H1 (cell line): ENCODE results near the gene ANXA6. TPM values are rescaled to one million over a fixed set of nuclear protein-coding genes. Genes with fewer than 3 reads are reported as not detected.

Experiments used
- CTCF ChIA-PET: fragments of 300-600 bp; sonication (Branson Sonifier 250); formaldehyde crosslinking; loops from one replicate; lab custom pipeline; 2021; ENCODE audit not compliant: partially characterized antibody; lab: Charles Lee
- POLR2A ChIA-PET: fragments of 300-600 bp; sonication (Branson Sonifier 250); formaldehyde crosslinking; loops from one replicate; lab custom pipeline; 2021; ENCODE audit warnings: inconsistent platforms; ENCODE audit not compliant: partially characterized antibody; lab: Charles Lee
- DNase-seq, 2 experiments: peaks; one replicate each; pipeline versions ENCODE4 v3.0.0 to v3.0.0-alpha.2; 2010 to 2022; ENCODE audit warnings: low spot score in 2 of 2, low read depth in 1 of 2, mixed read lengths in 1 of 2
- FAIRE-seq: peaks from 2 replicates; lab custom pipeline; 2011; peaks lifted over from hg19 to GRCh38; lab: Jason Lieb, UNC
- H2AFZ ChIP-seq: 2 replicates; pipeline ENCODE4 v1.8.1; 2012; ENCODE audit warnings: low read length, inconsistent platforms
- H2AK5ac ChIP-seq: 2 replicates; pipeline ENCODE4 v1.6.1; 2013; ENCODE audit warnings: low read depth, low read length
- H2BK120ac ChIP-seq: replicated peaks from 2 replicates; pipeline ENCODE3; 2013; ENCODE audit warnings: low read depth, low read length, inconsistent platforms
- H2BK12ac ChIP-seq: 2 replicates; pipeline ENCODE4 v1.6.1; 2013; ENCODE audit warnings: low read depth, low read length
- H2BK15ac ChIP-seq: 2 replicates; pipeline ENCODE4 v1.6.1; 2013; ENCODE audit warnings: low read length
- H2BK20ac ChIP-seq: 2 replicates; pipeline ENCODE4 v1.6.1; 2013; ENCODE audit warnings: low read length
- H2BK5ac ChIP-seq: 2 replicates; pipeline ENCODE4 v1.6.1; 2013; ENCODE audit warnings: low read depth, low read length
- H3K14ac ChIP-seq: 2 replicates; pipeline ENCODE4 v1.6.1; 2013; ENCODE audit warnings: inconsistent platforms; ENCODE audit not compliant: insufficient read length
- H3K18ac ChIP-seq: 2 replicates; pipeline ENCODE4 v1.6.1; 2013; ENCODE audit warnings: low read length; ENCODE audit errors: extremely low read depth
- H3K23ac ChIP-seq: 2 replicates; pipeline ENCODE4 v1.6.1; 2013; ENCODE audit warnings: inconsistent platforms; ENCODE audit not compliant: insufficient read length
- H3K23me2 ChIP-seq: 2 replicates; pipeline ENCODE4 v1.6.1; 2013; ENCODE audit warnings: low read depth, low read length
- H3K27ac ChIP-seq: 2 replicates; pipeline ENCODE4 v1.6.1; 2011; ENCODE audit warnings: low read depth, low read length, inconsistent platforms
- H3K27me3 ChIP-seq, 4 experiments: replicated peaks in 1 of 4; 1 replicate in 1 of 4; 2 replicates in 3 of 4; pipeline versions ENCODE4 v1.6.1 to v1.8.1; 2011 to 2013; ENCODE audit warnings: low read length in 3 of 4, mild to moderate bottlenecking in 3 of 4, inconsistent platforms in 2 of 4, mixed read lengths in 2 of 4, moderate library complexity in 1 of 4; ENCODE audit not compliant: control insufficient read depth in 3 of 4, insufficient read depth in 3 of 4; ENCODE audit errors: extremely low read depth in 1 of 4
- H3K36me3 ChIP-seq, 4 experiments: 2 replicates each; pipeline versions ENCODE4 v1.6.1 to v1.8.1; 2011 to 2013; ENCODE audit warnings: mild to moderate bottlenecking in 4 of 4, low read length in 3 of 4, moderate library complexity in 2 of 4, control low read depth in 1 of 4, inconsistent platforms in 1 of 4; ENCODE audit not compliant: insufficient read depth in 4 of 4, control insufficient read depth in 2 of 4
- H3K4ac ChIP-seq: replicated peaks from 2 replicates; pipeline ENCODE3; 2013; ENCODE audit warnings: low read length, low read depth, mixed read lengths, inconsistent platforms; ENCODE audit not compliant: insufficient read length
- H3K4me1 ChIP-seq, 4 experiments: replicated peaks in 1 of 4; 1 replicate in 1 of 4; 2 replicates in 3 of 4; pipeline versions ENCODE4 v1.6.1 to v1.8.1; 2011 to 2013; ENCODE audit warnings: low read length in 3 of 4, inconsistent platforms in 2 of 4, mixed read lengths in 1 of 4; ENCODE audit not compliant: insufficient read depth in 4 of 4, control insufficient read depth in 3 of 4
- H3K4me2 ChIP-seq, 2 experiments: 2 replicates each; pipeline versions ENCODE4 v1.6.1 to v1.8.1; 2011 to 2013; ENCODE audit warnings: low read depth in 2 of 2, low read length in 2 of 2, control low read depth in 1 of 2, inconsistent platforms in 1 of 2, mild to moderate bottlenecking in 1 of 2; ENCODE audit not compliant: insufficient read depth in 1 of 2
- H3K4me3 ChIP-seq, 4 experiments: fragments of 200-600, 300-600 bp in 1 of 4; sonication (generic), shearing (Covaris generic), sonication (Bioruptor Twin) in 1 of 4; 2 replicates each; pipeline versions ENCODE4 v1.5.1 to v1.8.1; 2011 to 2016; ENCODE audit warnings: low read length in 4 of 4, low read depth in 3 of 4, control low read depth in 2 of 4, inconsistent platforms in 2 of 4, mild to moderate bottlenecking in 2 of 4, mixed read lengths in 1 of 4, moderate library complexity in 1 of 4; ENCODE audit not compliant: insufficient read depth in 2 of 4; ENCODE audit errors: extremely low read depth in 1 of 4
- H3K56ac ChIP-seq: replicated peaks from 2 replicates; pipeline ENCODE3; 2013; ENCODE audit warnings: low read depth, mild to moderate bottlenecking, mixed read lengths, low read length, inconsistent platforms; ENCODE audit not compliant: insufficient read length
- H3K79me1 ChIP-seq: 2 replicates; pipeline ENCODE4 v1.6.1; 2013; ENCODE audit warnings: low read depth, low read length, control low read depth
- H3K79me2 ChIP-seq, 2 experiments: 2 replicates each; pipeline versions ENCODE4 v1.6.1 to v1.8.1; 2012 to 2013; ENCODE audit warnings: low read length in 2 of 2, mild to moderate bottlenecking in 2 of 2, inconsistent platforms in 1 of 2; ENCODE audit not compliant: insufficient read depth in 2 of 2, control insufficient read depth in 1 of 2
- H3K9ac ChIP-seq, 4 experiments: replicated peaks in 1 of 4; 1 replicate in 1 of 4; 2 replicates in 3 of 4; pipeline versions ENCODE4 v1.6.1 to v1.8.1; 2011 to 2013; ENCODE audit warnings: low read depth in 3 of 4, low read length in 3 of 4, control low read depth in 2 of 4, mild to moderate bottlenecking in 2 of 4, moderate library complexity in 2 of 4, inconsistent platforms in 1 of 4; ENCODE audit errors: extremely low read depth in 1 of 4
- H3K9me3 ChIP-seq, 2 experiments: 2 replicates each; pipeline versions ENCODE4 v1.6.1 to v1.8.1; 2012 to 2013; ENCODE audit warnings: mild to moderate bottlenecking in 2 of 2, moderate library complexity in 2 of 2, control low read depth in 1 of 2, inconsistent platforms in 1 of 2, low read depth in 1 of 2, low read length in 1 of 2, mixed read lengths in 1 of 2; ENCODE audit not compliant: insufficient read depth in 2 of 2
- H4K20me1 ChIP-seq, 2 experiments: replicated peaks in 1 of 2; 2 replicates each; pipeline versions ENCODE3 to v1.8.1; 2011 to 2013; ENCODE audit warnings: inconsistent platforms in 2 of 2, low read length in 2 of 2, mild to moderate bottlenecking in 1 of 2; ENCODE audit not compliant: insufficient read depth in 2 of 2, control insufficient read depth in 1 of 2
- H4K5ac ChIP-seq: 2 replicates; pipeline ENCODE4 v1.6.1; 2013; ENCODE audit warnings: low read length, low read depth, mixed read lengths, inconsistent platforms; ENCODE audit not compliant: insufficient read length
- H4K8ac ChIP-seq: 2 replicates; pipeline ENCODE4 v1.8.0; 2013; ENCODE audit warnings: mild to moderate bottlenecking, moderate library complexity, low read length, inconsistent platforms; ENCODE audit not compliant: insufficient read depth; ENCODE audit errors: extremely low read depth
- H4K91ac ChIP-seq: replicated peaks from 2 replicates; pipeline ENCODE3; 2013; ENCODE audit warnings: low read length, mixed read lengths, inconsistent platforms; ENCODE audit not compliant: insufficient read length
- WGBS, 2 experiments: shearing (Covaris generic) in 1 of 2; methylation state at CpG; one replicate each; pipeline versions ENCODE4 v1.1.6 to v1.1.7; 2013 to 2015; ENCODE audit warnings: low lambda C conversion rate in 2 of 2, mixed read lengths in 2 of 2, inconsistent platforms in 1 of 2, low coverage in 1 of 2, missing lambda C conversion rate in 1 of 2; ENCODE audit not compliant: insufficient replicate concordance in 2 of 2, insufficient coverage in 1 of 2, insufficient read length in 1 of 2; ENCODE audit errors: extremely low coverage in 1 of 2, missing lambda C conversion rate in 1 of 2; 5-methylcytosine and 5-hydroxymethylcytosine counted together
- polyA plus RNA-seq, 7 experiments: library from polyadenylated mRNA; depleted of rRNA in 3 of 7; stranded (reverse) in 5 of 7; unstranded in 2 of 7; fragments of >200 nt in 5 of 7; fragments of 200-250 nt in 2 of 7; gene quantifications; 1 replicate in 5 of 7; 2 replicates in 1 of 7; 4 replicates in 1 of 7; pipeline versions ENCODE4 v1.2.1 to v1.2.3, GENCODE V29; 2011 to 2013; ENCODE audit warnings: missing spikeins in 2 of 7, mixed read lengths in 2 of 7
- total RNA-seq: library from RNA; stranded (reverse); fragmentation: NEBNext Ultra II Directional; extraction: Animal tissue kit (Norgen Biotek cat#: 25700); gene quantifications from 2 replicates; pipeline ENCODE4 v1.2.1, GENCODE V29; 2021

The ANXA6 gene
- total and polyA plus RNA-seq, 2 of the 8 experiments (the other 6 are each of a cell fraction or from before 2014, with no cell fraction given) = 61.3 to 78.6 TPM

GRCh38 chr5:151178372-151178771, 20.8 kb upstream of the ANXA6 start:
- Histone ChIP-seq H4K5ac (no peak overlapping the region), H2BK20ac (no peak overlapping the region), H3K36me3 (no peaks in the 10 kb centered on the region; a peak in 1 of 8 replicates), H2BK12ac (no peak overlapping the region), H3K4me2 (no peak overlapping the region), H3K4me3 (no peak overlapping the region), H3K4me1 (peaks cover 0 to 11% (median 0%) of the 10 kb centered on the region in 4 experiments; a peak in 1 of 7 replicates), H3K23ac (no peak overlapping the region), H4K91ac (no peak overlapping the region), H2BK120ac (no peak overlapping the region), H2BK5ac (no peak overlapping the region), H3K27me3 (no peaks in the 10 kb centered on the region), H3K56ac (no peak overlapping the region), H4K8ac (no peak overlapping the region), H3K14ac (no peak overlapping the region), H4K20me1 (no peaks in the 10 kb centered on the region), H3K9me3 (no peaks in the 10 kb centered on the region), H3K23me2 (no peaks in the 10 kb centered on the region), H3K9ac (no peak overlapping the region), H3K27ac (no peak overlapping the region), H2AK5ac (no peak overlapping the region), H3K18ac (no peak overlapping the region), H3K79me2 (no peaks in the 10 kb centered on the region), H2BK15ac (no peak overlapping the region), H3K79me1 (no peaks in the 10 kb centered on the region), H2AFZ (no peak overlapping the region), H3K4ac (no peak overlapping the region)
- FAIRE-seq = no peak
- WGBS, 2 experiments = 95% methylated on average over 1 of the region's 1 CpG; no CpG with 5 or more reads in 1 of the 2 experiments
- ChIA-PET POLR2A (no interaction called here), CTCF (interaction anchor here (0.6 to 1.8 kb wide), 5 partner anchors 10 to 73 kb away, joined by 3 to 11 read pairs (median 5); no protein-coding TSS in a partner anchor)
- DNase-seq = no peak
